ENCODE results near the gene RASL11B. TPM values are rescaled to one million over a fixed set of nuclear protein-coding genes. Genes with fewer than 3 reads are reported as not detected.

Gene RASL11B
- total and polyA plus RNA-seq, 8 donors, result 0.83 to 6.4 (median 2.9) TPM; not detected in 1

DNA sequence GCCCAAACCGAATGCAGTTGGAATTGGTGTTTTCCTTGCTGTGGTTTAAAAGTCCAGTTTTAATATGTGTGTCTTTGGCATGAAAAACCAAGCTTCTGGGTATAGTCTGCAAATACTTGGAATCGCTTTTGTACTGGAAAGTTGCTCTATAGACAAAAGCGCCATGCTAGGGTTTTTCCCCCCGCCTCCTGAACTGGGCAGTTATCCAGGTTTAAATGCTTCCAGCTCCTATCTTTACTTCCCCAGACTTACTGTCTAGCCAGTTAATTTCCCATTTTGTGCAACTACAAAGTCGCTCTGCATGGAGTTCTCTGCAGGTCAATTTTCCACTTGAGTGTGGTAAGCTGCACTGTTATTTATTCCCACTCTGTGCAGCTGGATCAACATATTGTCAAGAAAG is 2.7 kb downstream of the RASL11B start:
- H3K4me1 ChIP-seq, result peaks cover 38 to 79% (median 55%) of the 10 kb centered on the region in 4 donors

DNA sequence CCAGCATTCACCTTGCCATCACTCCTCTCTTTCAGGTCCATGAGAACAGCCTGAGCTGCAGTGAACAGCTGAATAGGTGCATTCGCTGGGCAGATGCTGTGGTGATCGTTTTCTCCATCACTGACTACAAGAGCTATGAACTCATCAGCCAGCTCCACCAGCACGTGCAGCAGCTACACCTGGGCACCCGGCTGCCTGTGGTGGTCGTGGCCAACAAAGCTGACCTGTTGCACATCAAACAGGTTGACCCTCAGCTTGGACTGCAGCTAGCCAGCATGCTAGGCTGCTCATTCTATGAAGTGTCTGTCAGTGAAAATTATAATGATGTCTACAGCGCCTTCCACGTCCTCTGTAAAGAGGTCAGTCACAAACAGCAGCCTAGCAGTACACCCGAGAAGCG is 3.2 kb downstream of the RASL11B start:
- intact Hi-C loops (cut with DNase I; ENCODE audit: low total_unique reads), result no loop called here
- Histone ChIP-seq H3K27ac (no peak overlapping the region), H3K9me3 (no peaks in the 10 kb centered on the region), H3K4me3 (no peak overlapping the region), H3K27me3 (peaks cover 0 to 23% (median 6%) of the 10 kb centered on the region in 3 donors), H3K36me3 (peaks cover 0 to 7% (median 3%) of the 10 kb centered on the region in 4 donors), H3K4me1 (peaks cover 41 to 84% (median 57%) of the 10 kb centered on the region in 4 donors)
- DNase-seq, result no peak
- 76 to 92% (median 85%) methylated on average over 8 to 9 of the region's 9 CpGs for WGBS, 5 donors
- no peak for TF ChIP-seq POLR2AphosphoS5 (IDR thresholded peaks at IDR 0.05)
- TF ChIP-seq CTCF (IDR thresholded peaks at IDR 0.05), result no peak
- TF ChIP-seq POLR2A (IDR thresholded peaks at IDR 0.05), result no peak
- no peak for TF ChIP-seq EP300 (IDR thresholded peaks at IDR 0.05)

More for the DNA sequence above, 2.7 kb downstream of the RASL11B start:
- peaks cover 0 to 23% (median 6%) of the 10 kb centered on the region in 3 donors for H3K27me3 ChIP-seq
- peak overlapping the region in 1 of 4 donors; percentile 11 for H3K4me3 ChIP-seq
- DNase-seq, result peak; percentile 39 to 71
- no peaks in the 10 kb centered on the region for H3K9me3 ChIP-seq
- TF ChIP-seq POLR2AphosphoS5 (IDR thresholded peaks at IDR 0.05) (no peak), POLR2A (IDR thresholded peaks at IDR 0.05) (no peak), CTCF (IDR thresholded peaks at IDR 0.05) (no peak), EP300 (IDR thresholded peaks at IDR 0.05) (no peak)
- intact Hi-C loops (cut with DNase I; ENCODE audit: low total_unique reads), result no loop called here
- no peak overlapping the region for H3K27ac ChIP-seq
- 19 to 37% (median 26%) methylated on average over 5 of the region's 5 CpGs for WGBS, 5 donors
- peaks cover 0 to 7% (median 3%) of the 10 kb centered on the region in 4 donors for H3K36me3 ChIP-seq

GRCh38 chr4:52866734-52867133 is 4.6 kb downstream of the RASL11B start:
- 70 to 86% (median 73%) methylated on average over 4 of the region's 4 CpGs for WGBS, 5 donors
- intact Hi-C loops (cut with DNase I; ENCODE audit: low total_unique reads), result no loop called here

DNA sequence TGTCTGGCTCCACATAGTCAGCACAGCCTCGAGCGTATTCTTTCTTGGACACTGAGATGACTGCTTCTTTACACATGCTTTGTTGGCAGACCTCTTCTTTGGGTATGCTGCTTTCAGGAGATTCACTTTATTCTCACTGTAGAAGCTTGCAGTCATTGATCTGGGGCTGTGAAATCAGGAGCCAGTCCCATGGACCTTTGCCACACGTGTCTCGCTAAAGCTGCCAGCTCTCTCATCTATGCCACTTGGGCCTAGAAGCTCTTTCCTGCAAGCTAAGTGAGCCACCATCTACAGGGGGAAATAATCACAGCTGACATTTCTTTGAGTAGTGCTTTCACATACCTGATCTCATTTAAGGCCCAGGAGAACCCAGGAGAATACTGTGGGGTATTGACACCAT is 5.0 kb downstream of the RASL11B start:
- peaks cover 0 to 12% (median 6%) of the 10 kb centered on the region in 3 donors for H3K27me3 ChIP-seq
- no peak overlapping the region for H3K4me3 ChIP-seq
- intact Hi-C loops (cut with DNase I; ENCODE audit: low total_unique reads), result no loop called here
- H3K4me1 ChIP-seq, result peaks cover 34 to 81% (median 51%) of the 10 kb centered on the region in 4 donors
- no peak for DNase-seq
- no peak for TF ChIP-seq EP300 (IDR thresholded peaks at IDR 0.05)
- TF ChIP-seq CTCF (IDR thresholded peaks at IDR 0.05), result no peak
- H3K36me3 ChIP-seq, result peaks cover 0 to 7% (median 3%) of the 10 kb centered on the region in 4 donors
- WGBS, 5 donors, result 90 to 99% (median 94%) methylated on average over 4 of the region's 4 CpGs
- H3K27ac ChIP-seq, result no peak overlapping the region
- no peaks in the 10 kb centered on the region for H3K9me3 ChIP-seq

More at GRCh38 chr4:52866734-52867133, 4.6 kb downstream of the RASL11B start:
- Histone ChIP-seq H3K27me3 (peaks cover 0 to 16% (median 6%) of the 10 kb centered on the region in 3 donors), H3K4me3 (no peak overlapping the region), H3K27ac (no peak overlapping the region), H3K4me1 (peaks cover 37 to 83% (median 54%) of the 10 kb centered on the region in 4 donors), H3K36me3 (peaks cover 0 to 7% (median 3%) of the 10 kb centered on the region in 4 donors), H3K9me3 (no peaks in the 10 kb centered on the region)
- no peak for DNase-seq
- no peak for TF ChIP-seq EP300 (IDR thresholded peaks at IDR 0.05)

GRCh38 chr4:52868133-52868532 is 6.0 kb downstream of the RASL11B start:
- peak overlapping the region in 1 of 5 donors; percentile 46 for H3K27ac ChIP-seq

More at GRCh38 chr4:52868133-52868532, 6.0 kb downstream of the RASL11B start:
- peak in 1 of 2 donors; percentile 71 for DNase-seq
- Histone ChIP-seq H3K27me3 (peaks cover 0 to 2% (median 0%) of the 10 kb centered on the region in 3 donors), H3K4me3 (no peak overlapping the region), H3K36me3 (peaks cover 0 to 7% (median 3%) of the 10 kb centered on the region in 4 donors), H3K4me1 (peaks cover 24 to 78% (median 43%) of the 10 kb centered on the region in 4 donors), H3K9me3 (no peaks in the 10 kb centered on the region)
- no peak for TF ChIP-seq CTCF (IDR thresholded peaks at IDR 0.05)
- TF ChIP-seq POLR2AphosphoS5 (IDR thresholded peaks at IDR 0.05), result no peak
- no peak for TF ChIP-seq POLR2A (IDR thresholded peaks at IDR 0.05)
- no peak for TF ChIP-seq EP300 (IDR thresholded peaks at IDR 0.05)
- intact Hi-C loops (cut with DNase I; ENCODE audit: low total_unique reads), result no loop called here
- 69 to 78% (median 71%) methylated on average over 8 of the region's 8 CpGs for WGBS, 5 donors
